22Rv1 (cell line): ENCODE results near the gene CHST8.

ENCODE experiments used
- ZFX ChIP-seq: fragments of 450-650 bp; IDR thresholded peaks from 2 replicates; pipeline ENCODE4 v1.6.1; 2017; ENCODE audit warnings: antibody characterized with exemption, borderline replicate concordance
- TF ChIP-seq, protein P1 (sequence below): fragments of 450-650 bp; IDR thresholded peaks from 2 replicates; pipeline ENCODE4 v1.5.1; 2017; ENCODE audit warnings: mild to moderate bottlenecking

DNA sequence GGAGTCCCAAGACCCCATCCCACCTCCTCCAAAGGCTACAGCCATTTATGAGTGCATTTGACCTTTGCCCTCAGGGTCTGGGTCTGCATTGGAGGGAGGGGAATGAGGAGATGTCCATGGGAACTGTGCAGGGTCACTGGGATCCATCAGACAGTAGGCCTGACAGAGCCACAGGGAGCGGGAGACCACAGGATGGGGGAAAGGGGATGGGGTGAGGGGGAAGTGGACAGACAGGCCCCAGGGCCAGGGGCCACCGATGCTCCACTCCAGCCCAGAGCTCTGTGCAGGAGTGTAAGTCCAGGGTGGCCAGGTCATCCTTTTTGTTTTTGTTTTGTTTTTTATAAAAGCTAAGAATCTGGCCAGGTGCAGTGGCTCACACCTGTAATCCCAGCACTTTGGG, 82.5 kb downstream of the CHST8 start:
- TF ChIP-seq, protein P1, sequence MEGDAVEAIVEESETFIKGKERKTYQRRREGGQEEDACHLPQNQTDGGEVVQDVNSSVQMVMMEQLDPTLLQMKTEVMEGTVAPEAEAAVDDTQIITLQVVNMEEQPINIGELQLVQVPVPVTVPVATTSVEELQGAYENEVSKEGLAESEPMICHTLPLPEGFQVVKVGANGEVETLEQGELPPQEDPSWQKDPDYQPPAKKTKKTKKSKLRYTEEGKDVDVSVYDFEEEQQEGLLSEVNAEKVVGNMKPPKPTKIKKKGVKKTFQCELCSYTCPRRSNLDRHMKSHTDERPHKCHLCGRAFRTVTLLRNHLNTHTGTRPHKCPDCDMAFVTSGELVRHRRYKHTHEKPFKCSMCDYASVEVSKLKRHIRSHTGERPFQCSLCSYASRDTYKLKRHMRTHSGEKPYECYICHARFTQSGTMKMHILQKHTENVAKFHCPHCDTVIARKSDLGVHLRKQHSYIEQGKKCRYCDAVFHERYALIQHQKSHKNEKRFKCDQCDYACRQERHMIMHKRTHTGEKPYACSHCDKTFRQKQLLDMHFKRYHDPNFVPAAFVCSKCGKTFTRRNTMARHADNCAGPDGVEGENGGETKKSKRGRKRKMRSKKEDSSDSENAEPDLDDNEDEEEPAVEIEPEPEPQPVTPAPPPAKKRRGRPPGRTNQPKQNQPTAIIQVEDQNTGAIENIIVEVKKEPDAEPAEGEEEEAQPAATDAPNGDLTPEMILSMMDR: no peak
- TF ChIP-seq ZFX: no peak
